Effector CD4-positive, alpha-beta T cell (primary cell): Measurements from ENCODE around the gene LPCAT3.

Source experiments
- DNase-seq: peaks from one replicate; pipeline ENCODE4 v3.0.0-alpha.2; 2020

LPCAT3 gene

DNA sequence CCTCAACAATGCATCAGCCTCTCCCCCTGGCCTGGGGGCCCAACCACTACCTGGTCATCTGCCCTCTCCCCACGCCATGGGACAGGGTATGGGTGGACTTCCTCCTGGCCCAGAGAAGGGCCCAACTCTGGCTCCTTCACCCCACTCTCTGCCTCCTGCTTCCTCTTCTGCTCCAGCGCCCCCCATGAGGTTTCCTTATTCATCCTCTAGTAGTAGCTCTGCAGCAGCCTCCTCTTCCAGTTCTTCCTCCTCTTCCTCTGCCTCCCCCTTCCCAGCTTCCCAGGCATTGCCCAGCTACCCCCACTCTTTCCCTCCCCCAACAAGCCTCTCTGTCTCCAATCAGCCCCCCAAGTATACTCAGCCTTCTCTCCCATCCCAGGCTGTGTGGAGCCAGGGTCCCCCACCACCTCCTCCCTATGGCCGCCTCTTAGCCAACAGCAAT lies 82.1 kb downstream of the LPCAT3 start:
- no peak for DNase-seq

DNA sequence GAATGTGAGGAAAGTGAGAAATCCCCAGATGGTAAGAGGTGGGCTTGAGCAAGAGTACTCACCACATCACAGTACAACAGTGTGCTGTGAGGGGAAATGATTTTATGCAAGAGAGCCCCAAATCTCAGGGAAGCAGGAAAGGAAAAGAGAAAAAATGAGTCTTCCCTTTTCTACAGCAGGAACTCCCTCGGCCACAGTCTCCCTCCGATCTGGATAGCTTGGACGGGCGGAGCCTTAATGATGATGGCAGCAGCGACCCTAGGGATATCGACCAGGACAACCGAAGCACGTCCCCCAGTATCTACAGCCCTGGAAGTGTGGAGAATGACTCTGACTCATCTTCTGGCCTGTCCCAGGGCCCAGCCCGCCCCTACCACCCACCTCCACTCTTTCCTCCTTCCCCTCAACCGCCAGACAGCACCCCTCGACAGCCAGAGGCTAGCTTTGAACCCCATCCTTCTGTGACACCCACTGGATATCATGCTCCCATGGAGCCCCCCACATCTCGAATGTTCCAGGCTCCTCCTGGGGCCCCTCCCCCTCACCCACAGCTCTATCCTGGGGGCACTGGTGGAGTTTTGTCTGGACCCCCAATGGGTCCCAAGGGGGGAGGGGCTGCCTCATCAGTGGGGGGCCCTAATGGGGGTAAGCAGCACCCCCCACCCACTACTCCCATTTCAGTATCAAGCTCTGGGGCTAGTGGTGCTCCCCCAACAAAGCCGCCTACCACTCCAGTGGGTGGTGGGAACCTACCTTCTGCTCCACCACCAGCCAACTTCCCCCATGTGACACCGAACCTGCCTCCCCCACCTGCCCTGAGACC lies 82.7 kb downstream of the LPCAT3 start:
- no peak for DNase-seq

DNA sequence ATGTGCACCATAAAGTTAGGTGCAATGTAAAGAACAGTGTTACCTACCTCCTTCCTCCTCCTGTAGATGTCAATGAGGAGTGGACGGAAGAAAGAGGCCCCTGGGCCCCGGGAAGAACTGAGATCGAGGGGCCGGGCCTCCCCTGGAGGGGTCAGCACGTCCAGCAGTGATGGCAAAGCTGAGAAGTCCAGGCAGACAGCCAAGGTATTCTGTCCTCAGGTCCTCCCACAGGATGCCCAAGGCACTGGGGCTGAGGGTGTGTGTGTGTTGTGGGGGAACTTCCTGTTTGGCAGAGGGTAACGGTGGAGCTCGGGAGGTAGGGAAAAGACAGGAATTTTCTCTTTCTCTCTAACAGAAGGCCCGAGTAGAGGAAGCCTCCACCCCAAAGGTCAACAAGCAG lies 84.2 kb downstream of the LPCAT3 start:
- no peak for DNase-seq

- no peak for DNase-seq
These were observed 85.5 kb downstream of the LPCAT3 start for GRCh38 chr12:6932766-6933165.

GRCh38 chr12:6929466-6930452 lies 88.5 kb downstream of the LPCAT3 start:
- no peak for DNase-seq

DNA sequence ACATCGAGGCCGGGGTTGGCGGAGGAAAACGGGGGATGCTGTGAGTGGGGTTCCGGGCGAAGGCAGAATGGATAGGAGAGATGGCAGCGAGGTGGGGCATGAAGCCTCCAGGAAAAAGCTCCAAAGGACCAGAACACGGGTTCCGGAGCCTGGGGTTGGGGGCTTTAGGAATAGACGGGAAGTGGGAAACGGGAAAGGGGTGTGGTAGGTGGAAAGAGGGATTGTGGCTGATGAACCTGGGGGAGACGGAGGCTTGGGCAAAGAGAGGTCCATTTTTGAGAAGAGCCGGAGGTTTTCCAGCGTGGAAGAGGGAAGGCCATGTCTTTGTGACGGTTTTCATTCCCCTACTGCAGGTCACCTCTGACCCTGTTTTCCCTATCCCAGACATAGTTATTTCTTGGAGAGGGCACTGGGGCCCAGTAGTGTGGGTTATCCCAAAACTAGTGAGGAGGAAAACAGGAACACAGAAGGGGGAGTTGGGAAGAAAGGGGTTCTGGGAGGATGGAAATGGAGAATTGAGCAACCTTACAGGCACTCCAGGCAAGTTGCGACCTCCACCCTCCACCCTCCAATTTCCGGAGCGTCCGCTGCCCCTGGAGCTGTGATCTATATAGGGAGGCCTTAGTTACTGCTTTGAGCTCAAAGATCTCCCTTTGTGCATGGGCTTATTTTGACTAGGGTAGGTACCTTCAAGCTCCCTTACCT lies 89.4 kb downstream of the LPCAT3 start:
- no peak for DNase-seq

- DNase-seq, result no peak
These were observed 90.1 kb downstream of the LPCAT3 start for GRCh38 chr12:6928022-6928702.

DNA sequence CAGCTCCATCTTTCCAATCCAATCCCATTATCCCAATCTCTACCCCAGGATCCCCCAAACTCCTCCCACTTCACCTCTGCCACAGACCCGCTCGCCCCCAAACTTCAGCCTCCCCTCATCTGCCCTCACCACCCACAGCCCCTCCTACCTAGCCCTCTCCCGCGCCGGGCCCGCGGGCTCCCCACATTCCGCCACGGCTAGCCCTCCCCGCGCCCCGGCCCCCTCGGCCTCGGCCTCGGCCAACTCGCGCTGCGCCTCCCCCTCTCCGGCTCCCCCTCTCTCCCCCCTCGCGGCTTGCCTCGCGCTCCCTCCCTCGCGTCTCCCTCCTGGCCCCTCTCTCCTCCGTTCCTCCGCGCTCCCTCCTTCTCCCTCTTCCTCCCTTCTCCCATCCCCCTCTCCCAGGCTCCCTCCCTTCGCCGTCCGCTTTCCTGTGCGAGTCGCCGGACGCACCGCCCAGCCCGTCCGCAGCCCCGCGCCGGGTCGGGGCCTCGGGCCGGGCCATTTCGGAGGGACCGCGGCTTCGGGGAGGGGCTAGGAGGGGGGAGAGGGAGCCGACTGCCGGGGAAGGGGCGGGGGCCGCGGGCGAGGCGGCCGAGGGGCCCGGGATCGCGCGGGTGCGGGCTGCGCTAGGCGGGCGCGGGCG lies 90.8 kb downstream of the LPCAT3 start, which contains the start of gene ATN1:
Gene ATN1, plus strand, starts transcription at position 581 of the 643 bp plus-strand sequence. CDS start 6,043 bp downstream, outside the sequence.
- no peak for DNase-seq
